GM12865 (cell line): ENCODE data around the gene SDSL.

Experiments used
- DNase-seq: peaks from one replicate; pipeline ENCODE4 v3.0.0; 2010; ENCODE audit warnings: low read depth
- H3K4me3 ChIP-seq: 2 replicates; pipeline ENCODE4 v1.5.1; 2011; ENCODE audit warnings: mild to moderate bottlenecking, low read depth, low read length, control low read depth
- CTCF ChIP-seq: IDR thresholded peaks from 2 replicates; pipeline ENCODE4 v1.5.1; 2011; ENCODE audit warnings: low read length, control low read depth, low read depth, inconsistent platforms; ENCODE audit not compliant: insufficient read depth; ENCODE audit errors: missing control alignments

SDSL gene

GRCh38 chr12:113445544-113446171, 23.5 kb downstream of the SDSL start:
- no peak overlapping the region for H3K4me3 ChIP-seq
- TF ChIP-seq CTCF, result no peak
- DNase-seq, result peak; percentile 38

GRCh38 chr12:113448873-113449272, 26.7 kb downstream of the SDSL start:
- DNase-seq, result no peak
- no peak for TF ChIP-seq CTCF
- no peak overlapping the region for H3K4me3 ChIP-seq

DNA sequence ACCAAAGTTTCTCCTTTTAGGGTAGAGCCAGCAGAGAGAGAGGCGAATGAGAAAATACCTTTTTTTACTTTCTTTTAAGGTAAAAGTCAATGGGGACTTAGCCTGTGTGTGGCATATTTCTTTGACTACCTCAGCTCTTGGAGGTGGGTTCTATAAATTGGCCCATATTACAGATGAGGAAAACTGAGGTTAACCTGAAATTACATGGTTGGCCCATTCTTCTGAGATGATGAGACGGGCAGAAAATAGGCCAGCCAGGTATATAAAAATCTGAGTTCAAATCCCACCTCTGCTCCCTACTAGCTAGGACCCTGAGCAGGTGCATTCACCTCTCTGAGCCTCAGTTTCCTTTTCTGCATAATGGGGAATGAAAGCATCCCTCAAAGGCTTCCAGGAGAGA, 27.1 kb downstream of the SDSL start:
- no peak for TF ChIP-seq CTCF
- no peak for DNase-seq
- H3K4me3 ChIP-seq, result no peak overlapping the region

DNA sequence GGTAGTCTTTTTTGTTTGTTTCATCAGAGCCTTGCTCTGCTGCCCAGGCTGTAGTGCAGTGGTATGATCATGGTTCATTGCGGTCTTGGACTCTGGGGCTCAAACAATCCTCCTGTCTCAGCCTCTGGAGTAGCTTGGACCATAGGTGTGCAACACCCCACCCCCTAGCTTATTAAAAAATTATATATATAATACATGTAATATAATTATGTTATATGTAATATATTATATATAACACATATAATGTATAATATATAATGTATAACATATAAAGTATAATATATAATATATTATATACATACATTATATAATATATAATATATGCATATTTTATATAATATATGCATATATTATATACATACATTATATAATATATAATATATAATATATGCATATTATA, 27.7 kb downstream of the SDSL start:
- H3K4me3 ChIP-seq, result no peak overlapping the region
- DNase-seq, result no peak
- no peak for TF ChIP-seq CTCF

DNA sequence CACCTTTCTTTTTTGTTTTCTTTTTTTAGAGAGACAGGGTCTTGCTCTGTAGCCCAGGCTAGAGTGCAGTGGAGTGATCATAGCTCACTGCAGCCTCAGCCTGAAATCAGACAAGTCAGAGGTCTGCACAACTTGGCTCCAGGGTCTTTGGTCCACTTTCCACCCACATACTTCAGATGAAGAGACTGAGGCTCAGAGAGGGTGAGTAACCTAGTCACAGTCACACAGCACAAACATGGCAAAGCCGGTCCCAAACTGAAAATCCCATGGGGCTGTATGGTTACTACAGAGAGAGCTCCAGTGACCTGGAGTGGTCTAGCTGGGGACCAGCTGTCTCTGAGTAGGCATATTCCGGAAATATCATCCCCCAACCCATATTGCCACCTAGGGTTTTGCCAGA, 30.3 kb downstream of the SDSL start:
- DNase-seq, result no peak
- TF ChIP-seq CTCF, result no peak
- H3K4me3 ChIP-seq, result no peak overlapping the region

DNA sequence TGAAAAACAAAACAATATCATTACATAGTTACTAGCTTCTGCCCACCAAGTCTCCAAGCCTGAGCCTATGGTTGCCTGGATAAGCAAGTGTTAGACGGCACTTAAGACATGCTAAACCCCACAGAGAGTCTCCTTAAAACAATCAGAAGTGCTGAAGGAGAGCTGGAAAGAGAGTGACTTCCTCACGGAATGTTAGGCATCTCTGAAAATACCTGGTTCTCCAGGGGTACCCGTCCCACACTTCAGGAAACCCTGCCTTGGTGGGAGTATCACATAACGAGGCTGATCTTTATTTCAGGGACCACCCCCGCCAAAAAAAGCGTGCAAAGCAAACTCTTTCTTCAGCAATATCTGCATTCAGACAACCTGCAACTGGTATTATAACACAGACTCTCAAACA, 31.1 kb downstream of the SDSL start:
- H3K4me3 ChIP-seq, result no peak overlapping the region
- no peak for DNase-seq
- no peak for TF ChIP-seq CTCF

GRCh38 chr12:113456199-113456598, 34.0 kb downstream of the SDSL start:
- TF ChIP-seq CTCF, result no peak
- no peak overlapping the region for H3K4me3 ChIP-seq
- DNase-seq, result no peak
